GM13977 (cell line): Measurements from ENCODE around the gene BDKRB1.

Source experiments
- DNase-seq: peaks from one replicate; pipeline ENCODE4 v3.0.0; 2012; ENCODE audit warnings: low spot score
- in situ Hi-C: fragments of 300-500 bp; cut with MboI; formaldehyde crosslinking; loops from one replicate; pipeline ENCODE4 v1.12.0; 2022; ENCODE audit warnings: low sequenced_read_pairs, low pct_unique_long_range_greater_than_20kb, mixed read lengths, inconsistent platforms; ENCODE audit not compliant: unreplicated experiment
- TF ChIP-seq, protein P1 (sequence below): IDR thresholded peaks from 2 replicates; pipeline ENCODE4 v1.5.1; 2012; ENCODE audit warnings: mild to moderate bottlenecking, control low read depth; ENCODE audit not compliant: insufficient read depth; ENCODE audit errors: extremely low read depth, missing control alignments

BDKRB1 gene

DNA sequence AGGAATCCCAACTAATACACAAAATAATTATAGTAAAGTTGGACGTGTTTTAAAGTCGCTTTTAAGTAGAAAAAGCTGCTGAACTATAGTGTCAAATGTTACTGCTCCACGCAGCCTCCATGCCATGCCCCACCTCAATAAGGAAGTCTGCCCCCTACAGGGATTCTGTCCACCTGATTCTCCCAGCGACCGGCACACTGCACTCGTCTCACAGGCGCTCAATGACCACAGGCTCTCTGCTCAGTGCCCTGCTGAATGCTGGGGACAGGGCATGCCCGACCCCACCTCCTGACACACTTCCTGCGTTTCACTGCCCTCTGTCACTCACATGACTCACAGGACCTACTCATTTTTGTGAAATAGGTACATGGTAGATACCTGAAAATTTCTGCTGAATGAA is 48.9 kb downstream of the BDKRB1 start:
- TF ChIP-seq, protein P1, sequence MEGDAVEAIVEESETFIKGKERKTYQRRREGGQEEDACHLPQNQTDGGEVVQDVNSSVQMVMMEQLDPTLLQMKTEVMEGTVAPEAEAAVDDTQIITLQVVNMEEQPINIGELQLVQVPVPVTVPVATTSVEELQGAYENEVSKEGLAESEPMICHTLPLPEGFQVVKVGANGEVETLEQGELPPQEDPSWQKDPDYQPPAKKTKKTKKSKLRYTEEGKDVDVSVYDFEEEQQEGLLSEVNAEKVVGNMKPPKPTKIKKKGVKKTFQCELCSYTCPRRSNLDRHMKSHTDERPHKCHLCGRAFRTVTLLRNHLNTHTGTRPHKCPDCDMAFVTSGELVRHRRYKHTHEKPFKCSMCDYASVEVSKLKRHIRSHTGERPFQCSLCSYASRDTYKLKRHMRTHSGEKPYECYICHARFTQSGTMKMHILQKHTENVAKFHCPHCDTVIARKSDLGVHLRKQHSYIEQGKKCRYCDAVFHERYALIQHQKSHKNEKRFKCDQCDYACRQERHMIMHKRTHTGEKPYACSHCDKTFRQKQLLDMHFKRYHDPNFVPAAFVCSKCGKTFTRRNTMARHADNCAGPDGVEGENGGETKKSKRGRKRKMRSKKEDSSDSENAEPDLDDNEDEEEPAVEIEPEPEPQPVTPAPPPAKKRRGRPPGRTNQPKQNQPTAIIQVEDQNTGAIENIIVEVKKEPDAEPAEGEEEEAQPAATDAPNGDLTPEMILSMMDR = peak; percentile 12
- DNase-seq = no peak
- in situ Hi-C loops = no loop called here

DNA sequence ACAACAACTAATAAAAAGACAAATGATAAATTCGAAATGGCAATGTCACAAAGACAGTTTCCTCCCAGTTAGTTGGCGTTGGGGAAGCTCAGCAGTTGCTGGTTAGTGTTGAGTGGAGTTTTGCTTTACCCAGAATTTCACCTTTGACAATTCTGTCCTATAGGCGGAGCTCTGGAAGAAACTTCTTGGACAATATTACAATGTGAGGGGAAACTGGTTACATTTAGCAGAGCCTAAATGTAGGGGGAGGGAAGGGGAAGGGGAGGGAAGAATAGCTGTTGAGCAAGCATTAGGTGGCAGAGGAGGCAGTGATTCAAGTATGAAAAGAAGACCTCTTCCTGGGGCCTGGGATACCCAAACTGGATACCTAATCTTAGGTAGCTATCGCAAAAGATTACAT is 51.4 kb downstream of the BDKRB1 start:
- no peak for DNase-seq
- TF ChIP-seq, protein P1 = no peak

DNA sequence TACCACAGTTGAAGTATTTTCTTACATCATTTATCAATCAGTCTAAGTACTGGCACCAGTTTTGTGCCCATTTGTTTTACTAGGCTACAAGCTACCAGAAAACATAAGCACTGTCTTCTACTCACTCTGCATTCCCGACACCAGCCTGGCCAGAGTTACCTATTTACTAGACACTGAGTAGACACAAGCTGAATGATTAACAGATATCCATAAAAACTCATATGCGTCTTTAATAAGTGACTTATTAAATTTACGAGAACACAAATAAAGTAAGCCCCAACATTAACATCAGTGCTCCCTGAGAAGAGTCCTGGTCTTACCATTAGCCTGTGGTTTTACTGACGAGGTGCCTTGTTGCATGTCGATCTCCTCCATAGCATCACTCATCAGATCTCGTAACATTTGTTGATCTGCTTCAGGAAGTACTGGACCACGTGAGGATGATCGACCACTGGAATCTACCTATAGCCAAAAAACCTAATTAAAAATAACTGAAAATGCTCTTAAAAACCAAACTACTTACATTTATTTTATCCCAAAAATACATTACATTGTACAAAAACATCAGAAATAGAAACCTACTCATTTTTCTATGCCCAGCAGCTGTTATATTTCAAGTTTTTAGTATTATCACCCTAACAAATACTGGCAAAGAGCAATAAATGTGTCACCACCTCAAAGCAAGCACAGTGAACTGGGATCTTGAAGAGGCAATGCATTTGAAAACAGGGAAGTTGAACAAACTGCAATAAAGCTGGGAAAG is 53.3 kb downstream of the BDKRB1 start:
- DNase-seq = no peak

More for the DNA sequence above, 51.4 kb downstream of the BDKRB1 start:
- in situ Hi-C loops = no loop called here

DNA sequence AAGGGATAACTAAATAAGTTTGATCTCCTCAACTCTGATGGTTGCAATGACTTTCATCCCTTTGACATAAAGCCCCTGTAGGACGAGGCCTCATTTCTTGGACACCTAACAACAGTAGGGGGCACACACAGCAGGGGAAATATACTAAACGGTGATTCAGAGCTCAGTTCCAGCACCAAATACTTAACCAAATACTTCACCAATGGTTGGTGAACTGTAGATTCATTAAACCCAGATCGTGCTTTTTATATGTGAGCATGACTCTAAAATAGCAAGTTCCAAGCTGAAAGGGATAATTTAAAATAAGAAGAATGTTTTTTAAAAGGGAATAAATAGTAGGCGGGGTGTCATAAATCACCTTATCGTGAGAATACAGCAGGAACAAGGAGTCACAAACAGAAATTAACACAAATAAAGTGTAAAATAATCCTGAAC is 53.9 kb downstream of the BDKRB1 start:
- TF ChIP-seq, protein P1 = peak; percentile 7
- in situ Hi-C loops = no loop called here
- no peak for DNase-seq

More for the DNA sequence above, 53.3 kb downstream of the BDKRB1 start:
- TF ChIP-seq, protein P1 = no peak
- in situ Hi-C loops = no loop called here

DNA sequence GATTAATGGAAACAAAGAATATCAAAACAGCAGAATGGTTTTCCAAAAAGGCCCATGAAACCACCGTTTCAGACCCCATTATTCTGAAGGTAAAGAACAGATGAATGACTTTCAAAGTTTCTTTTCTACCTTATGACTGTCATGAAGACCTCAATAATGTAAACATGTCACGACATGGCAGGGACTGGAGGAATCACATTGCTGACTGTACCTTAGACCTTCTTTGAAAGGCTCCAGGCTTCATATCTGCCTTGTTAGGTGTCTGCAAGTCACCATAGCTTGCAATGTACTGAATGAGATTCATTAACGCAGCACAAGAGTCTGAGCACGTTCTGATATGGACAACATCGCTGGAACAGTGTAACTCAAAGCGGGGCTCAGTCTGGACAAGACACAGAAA is 54.9 kb downstream of the BDKRB1 start:
- TF ChIP-seq, protein P1 = no peak
- in situ Hi-C loops = no loop called here
- DNase-seq = no peak
